ENCODE data around the gene ABLIM2.

DNA sequence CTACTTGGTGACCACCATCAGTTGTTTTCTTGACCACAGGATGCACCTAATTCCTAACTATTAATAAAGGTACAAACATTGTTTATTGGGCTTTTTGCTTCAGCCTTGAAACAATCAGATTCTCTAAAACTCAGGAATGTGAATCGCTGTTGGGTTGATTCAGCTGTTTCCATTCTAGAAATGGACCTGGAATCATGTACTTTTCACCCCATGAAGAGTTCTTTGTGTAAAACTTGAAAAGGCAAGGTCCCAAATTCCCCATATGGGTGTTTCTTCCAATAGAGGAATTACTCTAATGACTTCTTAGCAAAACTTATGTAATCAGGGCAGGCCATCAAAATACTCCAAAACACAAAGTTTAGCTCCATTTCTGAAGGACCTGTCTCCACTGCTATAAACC is 226.3 kb downstream of the ABLIM2 start:
- TF ChIP-seq POLR2A (IDR thresholded peaks at IDR 0.05) = no peak
- TF ChIP-seq, protein P1, sequence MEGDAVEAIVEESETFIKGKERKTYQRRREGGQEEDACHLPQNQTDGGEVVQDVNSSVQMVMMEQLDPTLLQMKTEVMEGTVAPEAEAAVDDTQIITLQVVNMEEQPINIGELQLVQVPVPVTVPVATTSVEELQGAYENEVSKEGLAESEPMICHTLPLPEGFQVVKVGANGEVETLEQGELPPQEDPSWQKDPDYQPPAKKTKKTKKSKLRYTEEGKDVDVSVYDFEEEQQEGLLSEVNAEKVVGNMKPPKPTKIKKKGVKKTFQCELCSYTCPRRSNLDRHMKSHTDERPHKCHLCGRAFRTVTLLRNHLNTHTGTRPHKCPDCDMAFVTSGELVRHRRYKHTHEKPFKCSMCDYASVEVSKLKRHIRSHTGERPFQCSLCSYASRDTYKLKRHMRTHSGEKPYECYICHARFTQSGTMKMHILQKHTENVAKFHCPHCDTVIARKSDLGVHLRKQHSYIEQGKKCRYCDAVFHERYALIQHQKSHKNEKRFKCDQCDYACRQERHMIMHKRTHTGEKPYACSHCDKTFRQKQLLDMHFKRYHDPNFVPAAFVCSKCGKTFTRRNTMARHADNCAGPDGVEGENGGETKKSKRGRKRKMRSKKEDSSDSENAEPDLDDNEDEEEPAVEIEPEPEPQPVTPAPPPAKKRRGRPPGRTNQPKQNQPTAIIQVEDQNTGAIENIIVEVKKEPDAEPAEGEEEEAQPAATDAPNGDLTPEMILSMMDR (IDR thresholded peaks at IDR 0.05) = no peak
